Activated T-cell treated with anti-CD3 and anti-CD28 coated beads, Interleukin-2, amount 50 U/mL, for 1 hour (primary cell): ENCODE data around the gene OPN1MW.
"Not testable (repeated sequence)": the region's sequence is repeated elsewhere in the genome, so short reads cannot be mapped to it uniquely, and the experiment has no call there.

Experiments
- DNase-seq: peaks from one replicate; pipeline ENCODE4 v3.0.0-alpha.2; 2020

OPN1MW gene

DNA sequence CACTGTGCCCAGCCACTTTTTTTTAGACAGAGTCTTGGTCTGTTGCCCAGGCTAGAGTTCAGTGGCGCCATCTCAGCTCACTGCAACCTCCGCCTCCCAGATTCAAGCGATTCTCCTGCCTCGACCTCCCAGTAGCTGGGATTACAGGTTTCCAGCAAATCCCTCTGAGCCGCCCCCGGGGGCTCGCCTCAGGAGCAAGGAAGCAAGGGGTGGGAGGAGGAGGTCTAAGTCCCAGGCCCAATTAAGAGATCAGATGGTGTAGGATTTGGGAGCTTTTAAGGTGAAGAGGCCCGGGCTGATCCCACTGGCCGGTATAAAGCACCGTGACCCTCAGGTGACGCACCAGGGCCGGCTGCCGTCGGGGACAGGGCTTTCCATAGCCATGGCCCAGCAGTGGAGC lies at the start of gene OPN1MW:
Gene OPN1MW (plus strand): TSS at position 301 of the 400 bp plus-strand sequence. CDS start 82 bp downstream, at position 383.
- not testable (repeated sequence) for DNase-seq

DNA sequence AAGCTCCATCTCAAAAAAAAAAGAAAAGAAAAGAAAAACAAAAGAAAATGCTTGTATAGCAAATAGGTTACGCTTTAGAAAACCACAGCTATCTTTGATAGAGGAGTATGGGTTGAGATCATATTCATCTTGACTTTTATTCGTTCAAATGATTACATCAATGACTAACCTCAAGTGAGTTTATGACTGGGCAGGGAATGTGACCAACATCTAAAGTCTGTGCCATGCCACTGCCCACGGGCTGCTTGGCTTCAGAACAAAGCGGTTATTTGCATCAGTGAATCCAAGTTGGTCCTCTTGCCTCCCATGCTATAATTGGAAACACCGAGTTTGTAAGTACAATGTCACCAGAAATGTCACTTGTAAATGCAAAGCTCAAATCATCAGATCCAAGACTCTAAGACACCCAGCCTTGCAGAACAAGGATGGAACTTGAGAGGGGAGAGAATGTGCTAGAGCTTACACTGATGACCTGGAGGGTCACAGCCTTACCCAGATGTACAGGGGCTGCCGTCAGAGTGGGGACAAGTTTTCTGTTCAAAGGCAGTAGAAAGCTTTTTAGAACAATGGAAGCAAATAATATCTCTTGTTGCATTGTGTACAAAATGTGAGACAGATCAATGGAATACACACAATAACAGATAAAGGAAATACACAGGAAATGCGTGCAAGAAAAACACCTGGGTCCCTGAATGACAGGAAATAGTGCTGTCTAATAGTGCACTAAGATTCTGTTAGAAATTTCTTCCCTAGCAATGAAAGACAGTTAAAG lies 46.8 kb upstream of the OPN1MW start:
- peak; percentile 30 for DNase-seq

DNA sequence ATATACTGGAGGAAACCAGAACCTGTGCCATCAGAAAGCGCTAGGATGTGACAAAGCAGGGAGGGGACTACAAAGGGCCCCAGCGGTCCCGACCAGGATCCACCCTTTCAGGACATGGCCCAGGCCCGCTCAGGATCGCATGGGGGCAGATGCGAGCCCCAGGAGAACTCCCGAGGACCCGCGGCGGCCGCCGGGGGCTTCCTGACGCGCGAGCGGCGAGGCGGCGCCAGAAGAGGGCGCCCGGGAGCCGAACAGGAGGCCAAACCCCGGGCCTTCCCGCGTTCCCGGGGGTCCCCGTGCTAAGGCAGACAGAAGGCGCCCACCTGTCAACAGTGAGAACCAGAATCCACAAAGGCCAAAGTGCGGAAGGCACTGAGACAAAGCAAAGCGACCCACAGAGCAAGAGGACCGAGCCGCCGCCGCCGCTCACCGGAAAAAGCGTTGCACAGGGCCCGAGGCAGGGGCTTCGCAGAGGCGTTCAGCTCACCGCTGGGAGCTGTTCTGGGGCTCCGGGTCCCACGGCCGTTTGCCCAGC lies 45.7 kb upstream of the OPN1MW start:
- peak; percentile 79 for DNase-seq

DNA sequence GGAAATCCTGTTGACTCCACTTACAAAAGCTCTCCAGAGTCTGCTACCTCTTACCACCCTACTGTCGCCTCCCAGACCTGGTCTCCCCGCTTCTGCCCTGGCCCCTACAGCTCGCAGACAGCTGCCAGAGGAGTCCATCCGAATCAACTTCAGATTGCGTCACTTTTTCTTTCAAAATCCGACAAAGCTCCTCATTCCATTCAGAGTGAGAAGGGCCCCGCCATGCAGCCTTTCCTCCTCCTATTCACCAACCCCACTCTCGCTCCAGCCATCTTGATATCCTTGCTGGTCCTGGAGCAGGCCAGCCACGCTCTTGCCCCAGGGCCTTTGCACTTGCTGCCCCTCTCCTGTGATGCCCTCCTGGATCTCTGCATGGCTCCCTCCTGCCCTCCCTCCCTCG lies 43.5 kb upstream of the OPN1MW start:
- DNase-seq, result no peak

DNA sequence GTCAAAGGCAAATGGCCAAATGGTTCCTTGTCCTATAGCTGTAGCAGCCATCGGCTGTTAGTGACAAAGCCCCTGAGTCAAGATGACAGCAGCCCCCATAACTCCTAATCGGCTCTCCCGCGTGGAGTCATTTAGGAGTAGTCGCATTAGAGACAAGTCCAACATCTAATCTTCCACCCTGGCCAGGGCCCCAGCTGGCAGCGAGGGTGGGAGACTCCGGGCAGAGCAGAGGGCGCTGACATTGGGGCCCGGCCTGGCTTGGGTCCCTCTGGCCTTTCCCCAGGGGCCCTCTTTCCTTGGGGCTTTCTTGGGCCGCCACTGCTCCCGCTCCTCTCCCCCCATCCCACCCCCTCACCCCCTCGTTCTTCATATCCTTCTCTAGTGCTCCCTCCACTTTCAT lies 42.2 kb upstream of the OPN1MW start:
- DNase-seq, result no peak

DNA sequence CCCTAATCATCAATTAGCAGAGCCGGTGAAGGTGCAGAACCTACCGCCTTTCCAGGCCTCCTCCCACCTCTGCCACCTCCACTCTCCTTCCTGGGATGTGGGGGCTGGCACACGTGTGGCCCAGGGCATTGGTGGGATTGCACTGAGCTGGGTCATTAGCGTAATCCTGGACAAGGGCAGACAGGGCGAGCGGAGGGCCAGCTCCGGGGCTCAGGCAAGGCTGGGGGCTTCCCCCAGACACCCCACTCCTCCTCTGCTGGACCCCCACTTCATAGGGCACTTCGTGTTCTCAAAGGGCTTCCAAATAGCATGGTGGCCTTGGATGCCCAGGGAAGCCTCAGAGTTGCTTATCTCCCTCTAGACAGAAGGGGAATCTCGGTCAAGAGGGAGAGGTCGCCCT lies 41.7 kb upstream of the OPN1MW start:
- no peak for DNase-seq

DNA sequence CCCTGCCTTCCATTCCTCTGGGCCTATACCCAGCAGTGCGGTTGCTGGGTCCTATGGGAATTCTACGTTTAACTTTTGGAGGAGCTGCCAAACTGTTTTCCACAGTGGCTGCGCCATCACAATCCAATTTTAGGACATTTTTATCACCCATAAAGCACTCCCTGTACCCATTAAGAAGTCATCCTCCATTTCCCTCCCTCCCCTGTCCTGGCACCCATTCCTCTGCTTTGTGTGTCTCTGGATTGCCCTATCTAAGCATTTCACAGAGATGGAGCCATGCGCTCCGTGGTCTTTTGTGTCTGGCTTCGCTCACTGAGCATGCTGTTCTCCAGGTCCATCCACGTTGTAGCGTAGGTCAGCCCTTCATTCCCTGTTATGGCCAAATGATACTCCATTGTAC lies 40.0 kb upstream of the OPN1MW start:
- no peak for DNase-seq

DNA sequence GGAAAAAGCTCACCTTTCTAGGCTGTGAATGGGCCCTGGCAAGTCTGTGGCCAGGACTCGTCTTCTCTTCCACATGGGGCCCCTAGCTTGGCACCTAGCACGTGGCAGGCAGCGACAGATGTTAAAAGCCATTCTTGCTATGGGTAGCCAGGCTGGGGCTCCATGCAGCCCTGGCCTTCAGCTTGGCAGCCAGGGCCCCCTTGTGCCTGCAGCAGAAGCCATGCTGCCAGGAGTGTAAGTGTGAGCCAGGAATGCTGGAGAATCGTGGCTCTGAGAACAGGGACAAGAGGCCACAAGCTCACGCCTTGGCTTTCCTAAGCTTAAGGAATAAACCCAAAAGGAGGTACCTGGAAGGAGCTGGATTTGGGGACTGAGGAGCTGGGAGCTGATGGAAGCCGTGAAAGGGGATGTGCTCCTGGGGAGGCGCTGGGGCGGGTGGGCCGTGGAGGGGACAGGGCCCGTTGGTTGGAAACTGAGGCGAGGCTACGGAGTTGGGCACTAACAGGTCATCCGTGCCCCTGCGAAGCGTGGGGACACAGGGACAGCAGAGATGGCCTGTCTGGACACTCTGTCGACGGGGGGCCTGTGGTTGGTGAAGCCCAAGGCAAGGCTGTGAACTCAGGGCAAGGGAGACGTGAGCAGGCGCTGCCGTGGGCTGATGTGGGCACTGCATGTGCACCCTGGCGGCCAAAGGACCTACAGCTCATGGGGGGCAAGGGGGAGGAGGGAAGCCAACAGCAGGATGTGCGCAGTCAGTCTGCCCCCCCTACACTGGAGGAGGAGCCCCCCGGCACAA lies 39.2 kb upstream of the OPN1MW start:
- no peak for DNase-seq

DNA sequence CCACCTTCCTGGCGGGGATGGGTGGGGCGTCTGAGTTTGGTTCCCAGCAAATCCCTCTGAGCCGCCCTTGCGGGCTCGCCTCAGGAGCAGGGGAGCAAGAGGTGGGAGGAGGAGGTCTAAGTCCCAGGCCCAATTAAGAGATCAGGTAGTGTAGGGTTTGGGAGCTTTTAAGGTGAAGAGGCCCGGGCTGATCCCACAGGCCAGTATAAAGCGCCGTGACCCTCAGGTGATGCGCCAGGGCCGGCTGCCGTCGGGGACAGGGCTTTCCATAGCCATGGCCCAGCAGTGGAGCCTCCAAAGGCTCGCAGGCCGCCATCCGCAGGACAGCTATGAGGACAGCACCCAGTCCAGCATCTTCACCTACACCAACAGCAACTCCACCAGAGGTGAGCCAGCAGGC lies 38.4 kb upstream of the OPN1MW start, which contains the start of gene OPN1LW:
Gene OPN1LW (plus strand): TSS at position 234 of the 400 bp plus-strand sequence. CDS start 41 bp downstream, at position 275.
- not testable (repeated sequence) for DNase-seq

DNA sequence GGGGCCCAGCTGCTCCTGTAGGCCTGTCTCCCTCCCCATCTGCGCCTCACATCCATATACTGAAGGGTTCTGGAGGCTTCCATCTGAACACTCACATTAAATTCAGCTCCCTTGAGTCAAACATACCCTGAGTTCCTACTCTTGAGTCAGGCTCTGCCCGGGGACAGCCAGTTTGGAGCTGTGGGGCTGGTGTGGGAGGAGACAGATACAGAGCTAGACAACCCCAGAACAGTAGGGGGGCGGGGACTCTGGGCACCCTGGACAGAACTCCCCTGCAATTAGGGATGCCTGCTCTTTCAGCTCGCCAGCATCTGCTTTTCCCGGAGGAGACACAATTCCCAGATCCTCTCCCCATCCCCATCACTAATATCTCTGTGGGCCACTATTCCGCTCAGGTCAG lies 31.4 kb upstream of the OPN1MW start:
- not testable (repeated sequence) for DNase-seq

DNA sequence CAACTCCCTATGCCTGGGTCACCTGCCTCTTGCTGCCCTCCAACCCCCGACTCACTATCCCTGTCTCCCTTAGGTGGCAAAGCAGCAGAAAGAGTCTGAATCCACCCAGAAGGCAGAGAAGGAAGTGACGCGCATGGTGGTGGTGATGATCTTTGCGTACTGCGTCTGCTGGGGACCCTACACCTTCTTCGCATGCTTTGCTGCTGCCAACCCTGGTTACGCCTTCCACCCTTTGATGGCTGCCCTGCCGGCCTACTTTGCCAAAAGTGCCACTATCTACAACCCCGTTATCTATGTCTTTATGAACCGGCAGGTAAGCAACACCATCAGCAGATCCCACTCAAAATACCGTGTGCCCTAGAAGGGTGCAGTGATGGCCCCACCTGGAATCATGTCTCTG lies 26.2 kb upstream of the OPN1MW start:
- DNase-seq, result not testable (repeated sequence)

DNA sequence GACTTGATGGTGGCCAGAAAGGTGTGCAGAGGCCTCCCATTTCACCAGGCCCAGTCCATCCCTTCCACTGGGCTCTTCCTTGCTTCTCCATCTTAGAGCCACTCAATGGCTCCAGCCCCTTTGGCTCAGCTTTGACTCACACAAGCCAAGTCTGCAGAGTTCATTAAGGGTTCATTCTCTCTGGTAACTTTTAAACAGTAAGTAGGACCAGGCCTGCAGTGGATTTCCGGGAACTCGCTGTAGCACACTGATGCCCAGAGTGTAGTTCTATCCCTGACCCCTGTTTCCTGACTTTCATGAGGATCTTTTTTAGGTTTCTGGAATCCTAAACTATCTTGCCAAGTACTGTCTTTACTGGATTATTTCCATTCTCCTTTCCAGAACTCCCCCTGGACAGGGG lies 25.2 kb upstream of the OPN1MW start:
- not testable (repeated sequence) for DNase-seq

DNA sequence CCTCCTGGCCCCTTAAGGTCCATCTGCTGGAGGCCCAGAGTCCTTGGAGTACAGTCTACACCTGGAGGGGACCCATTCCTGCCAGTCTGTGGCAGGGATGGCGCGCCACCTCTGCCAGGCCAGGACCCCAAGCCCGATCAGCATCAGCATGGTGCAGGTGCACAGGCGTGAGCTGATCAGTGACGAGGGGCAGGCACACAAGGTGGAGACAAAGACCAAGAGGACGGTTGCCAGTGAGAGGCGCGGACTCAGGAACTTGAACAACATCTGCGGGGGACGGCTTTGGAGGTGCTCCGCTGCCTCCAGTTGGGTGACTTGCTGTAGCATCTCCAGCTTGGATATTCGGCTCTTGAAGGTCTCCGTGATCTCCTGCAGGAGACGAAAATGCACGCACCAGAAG lies 23.1 kb upstream of the OPN1MW start:
- not testable (repeated sequence) for DNase-seq

DNA sequence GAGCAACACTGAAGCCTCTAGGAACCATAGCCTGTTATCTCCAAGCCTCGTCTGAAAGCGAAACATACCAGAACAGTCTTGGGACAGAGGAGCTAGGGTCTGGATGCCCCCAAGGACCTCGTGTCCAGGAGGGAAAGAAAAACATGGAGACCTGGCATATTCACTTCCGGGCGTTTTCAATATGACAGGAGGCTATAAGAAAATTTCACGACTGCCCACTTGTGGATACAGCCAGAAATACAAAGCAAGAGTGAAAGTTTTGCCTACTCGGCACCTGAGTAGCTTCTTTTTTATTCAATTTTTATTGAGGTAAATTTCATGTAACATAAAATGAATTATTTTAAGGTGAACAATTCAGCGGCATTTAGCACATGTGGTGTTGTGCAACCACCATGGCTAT lies 17.5 kb upstream of the OPN1MW start:
- DNase-seq, result not testable (repeated sequence)

DNA sequence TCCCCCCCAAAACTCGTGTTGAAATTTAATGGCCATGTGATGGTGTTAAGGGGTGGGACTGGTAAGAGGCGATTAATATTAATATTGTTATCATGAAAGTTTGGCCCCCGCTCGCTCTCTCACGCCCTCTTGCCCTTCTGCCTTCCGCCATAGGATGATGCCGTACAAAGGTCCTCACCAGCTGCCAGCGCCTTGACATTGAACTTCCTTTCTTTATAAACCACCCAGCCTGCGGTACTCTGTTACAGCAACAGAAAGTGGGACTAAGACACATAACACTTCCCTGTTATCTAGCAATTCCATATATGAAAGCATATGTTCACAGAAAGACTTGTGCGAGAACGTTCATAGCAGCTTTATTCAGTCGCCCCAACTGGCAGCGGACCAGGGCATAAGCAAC lies 14.0 kb upstream of the OPN1MW start:
- not testable (repeated sequence) for DNase-seq

DNA sequence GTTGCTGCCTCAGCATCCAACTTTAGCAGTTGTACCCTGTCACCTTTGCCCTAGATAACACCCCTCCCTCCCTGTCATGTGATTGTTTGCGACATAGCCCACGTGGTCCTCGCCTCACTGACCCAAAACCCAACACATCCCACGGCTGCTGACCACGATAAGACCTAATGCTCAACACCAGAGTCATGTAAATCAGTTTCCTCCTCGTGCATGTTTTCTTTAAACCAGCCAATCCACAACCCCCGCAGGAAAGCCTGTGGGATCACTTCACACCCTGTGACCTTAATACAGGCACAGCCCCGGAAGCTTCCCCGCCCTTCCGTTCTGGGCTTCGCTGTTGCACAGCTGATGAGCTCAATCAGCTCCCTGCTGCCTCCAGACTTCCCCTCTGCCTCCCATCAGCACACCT lies 9.9 kb upstream of the OPN1MW start:
- DNase-seq, result not testable (repeated sequence)

DNA sequence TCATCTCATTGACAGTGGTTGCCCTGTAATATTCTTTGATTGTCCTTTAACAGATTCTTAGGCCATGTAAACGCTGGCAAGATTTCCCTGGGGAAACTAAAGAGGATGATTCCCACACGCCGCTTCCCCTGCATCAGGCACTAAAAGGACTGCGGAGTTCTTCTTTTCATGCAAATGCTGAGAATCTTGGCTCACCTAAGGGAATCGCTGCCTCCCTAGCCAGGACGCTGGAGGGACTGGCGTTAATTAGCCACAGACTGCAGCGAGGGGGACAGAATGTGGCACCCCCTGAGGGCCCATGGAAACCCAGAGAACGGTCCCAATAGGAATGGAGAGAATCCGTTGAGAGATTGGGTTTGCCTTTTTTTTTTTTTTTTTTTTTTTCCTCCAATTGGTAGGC lies 8.0 kb upstream of the OPN1MW start:
- DNase-seq, result not testable (repeated sequence)

DNA sequence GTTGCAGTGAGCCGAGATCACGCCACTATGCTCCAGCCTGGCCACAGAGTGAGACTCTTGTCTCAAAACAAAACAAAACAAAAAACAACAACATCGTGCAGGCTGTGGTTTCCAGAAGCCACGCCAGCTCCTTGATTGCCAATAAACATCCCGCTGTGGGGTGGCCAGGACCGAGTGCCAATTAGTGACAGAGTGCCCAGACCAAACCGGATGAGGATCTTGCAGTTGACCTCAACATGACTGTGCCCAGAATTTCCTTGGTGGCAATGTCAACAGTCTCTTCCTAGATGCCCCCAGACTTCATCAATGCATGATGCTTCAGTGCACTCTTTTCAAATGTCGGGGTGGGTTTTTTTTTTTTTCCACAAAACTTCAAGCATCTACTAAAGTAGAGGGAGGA lies 1.4 kb downstream of the OPN1MW start:
- not testable (repeated sequence) for DNase-seq

DNA sequence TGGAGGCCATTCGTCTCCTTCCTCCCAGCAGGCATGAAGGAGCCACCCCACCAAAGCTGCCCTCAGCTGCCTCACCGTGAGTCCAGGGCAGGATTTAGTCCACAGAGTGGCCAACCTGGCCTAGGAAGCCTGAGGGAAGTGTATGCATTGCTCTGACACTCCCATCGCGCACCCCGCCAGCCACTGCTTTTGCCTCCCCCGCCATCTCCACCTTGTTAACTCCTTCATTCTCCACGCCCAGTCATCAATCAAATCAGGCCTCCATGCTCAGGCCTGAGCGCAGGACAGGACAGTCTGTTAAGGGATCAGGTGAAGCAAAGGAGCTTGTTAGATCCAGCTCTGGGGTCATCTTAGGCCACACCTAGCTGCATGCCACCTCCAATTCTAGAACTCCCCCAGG lies 10.4 kb downstream of the OPN1MW start:
- not testable (repeated sequence) for DNase-seq

DNA sequence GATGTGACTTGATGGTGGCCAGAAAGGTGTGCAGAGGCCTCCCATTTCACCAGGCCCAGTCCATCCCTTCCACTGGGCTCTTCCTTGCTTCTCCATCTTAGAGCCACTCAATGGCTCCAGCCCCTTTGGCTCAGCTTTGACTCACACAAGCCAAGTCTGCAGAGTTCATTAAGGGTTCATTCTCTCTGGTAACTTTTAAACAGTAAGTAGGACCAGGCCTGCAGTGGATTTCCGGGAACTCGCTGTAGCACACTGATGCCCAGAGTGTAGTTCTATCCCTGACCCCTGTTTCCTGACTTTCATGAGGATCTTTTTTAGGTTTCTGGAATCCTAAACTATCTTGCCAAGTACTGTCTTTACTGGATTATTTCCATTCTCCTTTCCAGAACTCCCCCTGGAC lies 11.9 kb downstream of the OPN1MW start:
- DNase-seq, result not testable (repeated sequence)

DNA sequence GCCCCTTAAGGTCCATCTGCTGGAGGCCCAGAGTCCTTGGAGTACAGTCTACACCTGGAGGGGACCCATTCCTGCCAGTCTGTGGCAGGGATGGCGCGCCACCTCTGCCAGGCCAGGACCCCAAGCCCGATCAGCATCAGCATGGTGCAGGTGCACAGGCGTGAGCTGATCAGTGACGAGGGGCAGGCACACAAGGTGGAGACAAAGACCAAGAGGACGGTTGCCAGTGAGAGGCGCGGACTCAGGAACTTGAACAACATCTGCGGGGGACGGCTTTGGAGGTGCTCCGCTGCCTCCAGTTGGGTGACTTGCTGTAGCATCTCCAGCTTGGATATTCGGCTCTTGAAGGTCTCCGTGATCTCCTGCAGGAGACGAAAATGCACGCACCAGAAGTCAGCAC lies 14.1 kb downstream of the OPN1MW start:
- not testable (repeated sequence) for DNase-seq

DNA sequence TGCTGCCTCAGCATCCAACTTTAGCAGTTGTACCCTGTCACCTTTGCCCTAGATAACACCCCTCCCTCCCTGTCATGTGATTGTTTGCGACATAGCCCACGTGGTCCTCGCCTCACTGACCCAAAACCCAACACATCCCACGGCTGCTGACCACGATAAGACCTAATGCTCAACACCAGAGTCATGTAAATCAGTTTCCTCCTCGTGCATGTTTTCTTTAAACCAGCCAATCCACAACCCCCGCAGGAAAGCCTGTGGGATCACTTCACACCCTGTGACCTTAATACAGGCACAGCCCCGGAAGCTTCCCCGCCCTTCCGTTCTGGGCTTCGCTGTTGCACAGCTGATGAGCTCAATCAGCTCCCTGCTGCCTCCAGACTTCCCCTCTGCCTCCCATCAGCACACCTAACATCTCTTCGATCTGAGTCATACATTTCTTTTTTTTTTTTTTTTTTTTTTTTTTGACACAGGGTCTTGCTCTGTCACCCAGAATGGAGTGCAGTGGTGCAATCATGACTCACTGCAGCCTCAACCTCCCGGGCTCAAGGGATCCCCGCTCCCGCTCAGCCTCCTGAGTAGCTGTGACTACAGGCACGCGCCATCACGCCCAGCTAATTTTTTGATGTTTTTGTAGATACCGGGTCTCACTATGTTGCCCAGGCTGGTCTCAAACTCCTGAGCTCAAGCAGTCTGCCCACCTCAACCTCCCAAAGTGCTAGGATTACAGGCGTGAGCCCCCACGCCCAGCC lies 27.4 kb downstream of the OPN1MW start:
- DNase-seq, result not testable (repeated sequence)

DNA sequence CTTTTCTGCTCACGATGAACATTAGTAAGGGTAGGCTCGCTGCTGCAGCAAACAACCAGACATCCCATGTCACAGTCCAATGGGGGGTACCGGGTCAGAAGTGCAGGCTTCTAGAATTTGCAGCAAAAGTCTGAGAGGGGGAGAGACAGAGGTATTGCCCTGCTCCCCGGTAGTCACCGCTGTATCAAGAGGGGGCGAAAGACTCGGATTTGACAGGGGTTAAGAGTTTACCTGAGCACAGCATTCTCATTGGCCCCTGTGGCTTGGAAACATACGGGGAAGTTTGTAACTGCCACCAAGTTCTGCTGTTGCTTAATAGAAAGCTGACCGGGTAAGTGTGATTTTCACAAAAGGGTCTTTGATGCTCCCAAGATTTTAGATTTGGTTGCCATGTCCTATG lies 28.7 kb downstream of the OPN1MW start:
- DNase-seq, result peak; percentile 14
